ENCODE measurements around the gene GNAT3. TPM values are rescaled to one million over a fixed set of nuclear protein-coding genes. Genes with fewer than 3 reads are reported as not detected.

The GNAT3 gene
- total RNA-seq, 4 donors from 2014 or later, result not detected

DNA sequence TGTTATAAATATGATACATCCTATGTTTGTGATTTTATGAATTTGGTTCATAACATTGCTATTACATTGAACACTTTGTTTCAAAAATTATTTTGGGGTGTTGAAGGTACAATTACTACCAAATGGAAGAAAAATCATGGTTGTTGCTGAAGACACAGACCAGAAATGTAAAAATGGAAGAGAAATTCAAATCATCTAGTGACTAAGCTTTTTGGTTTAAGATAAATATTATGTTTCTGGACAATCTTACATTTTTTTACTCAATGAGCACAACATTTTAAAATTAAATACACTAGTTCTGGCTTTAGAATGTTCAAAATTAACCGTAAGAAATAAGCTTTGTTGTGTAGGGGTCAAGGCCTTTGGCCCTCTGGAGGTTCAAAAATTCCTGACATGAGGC, 82.7 kb downstream of the GNAT3 start:
- intact Hi-C loops (cut with DNase I; ENCODE audit: low total_unique reads), result no loop called here
- TF ChIP-seq, protein P1, sequence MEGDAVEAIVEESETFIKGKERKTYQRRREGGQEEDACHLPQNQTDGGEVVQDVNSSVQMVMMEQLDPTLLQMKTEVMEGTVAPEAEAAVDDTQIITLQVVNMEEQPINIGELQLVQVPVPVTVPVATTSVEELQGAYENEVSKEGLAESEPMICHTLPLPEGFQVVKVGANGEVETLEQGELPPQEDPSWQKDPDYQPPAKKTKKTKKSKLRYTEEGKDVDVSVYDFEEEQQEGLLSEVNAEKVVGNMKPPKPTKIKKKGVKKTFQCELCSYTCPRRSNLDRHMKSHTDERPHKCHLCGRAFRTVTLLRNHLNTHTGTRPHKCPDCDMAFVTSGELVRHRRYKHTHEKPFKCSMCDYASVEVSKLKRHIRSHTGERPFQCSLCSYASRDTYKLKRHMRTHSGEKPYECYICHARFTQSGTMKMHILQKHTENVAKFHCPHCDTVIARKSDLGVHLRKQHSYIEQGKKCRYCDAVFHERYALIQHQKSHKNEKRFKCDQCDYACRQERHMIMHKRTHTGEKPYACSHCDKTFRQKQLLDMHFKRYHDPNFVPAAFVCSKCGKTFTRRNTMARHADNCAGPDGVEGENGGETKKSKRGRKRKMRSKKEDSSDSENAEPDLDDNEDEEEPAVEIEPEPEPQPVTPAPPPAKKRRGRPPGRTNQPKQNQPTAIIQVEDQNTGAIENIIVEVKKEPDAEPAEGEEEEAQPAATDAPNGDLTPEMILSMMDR (IDR thresholded peaks at IDR 0.05), result no peak
- no peak for TF ChIP-seq POLR2A (IDR thresholded peaks at IDR 0.05)
- no peaks in the 10 kb centered on the region for H3K27me3 ChIP-seq
- H3K27ac ChIP-seq, result no peak overlapping the region
- no peak for DNase-seq
- H3K36me3 ChIP-seq, result no peaks in the 10 kb centered on the region
- H3K9me3 ChIP-seq, result no peaks in the 10 kb centered on the region
- no peaks in the 10 kb centered on the region for H3K4me1 ChIP-seq
- no peak overlapping the region for H3K4me3 ChIP-seq

DNA sequence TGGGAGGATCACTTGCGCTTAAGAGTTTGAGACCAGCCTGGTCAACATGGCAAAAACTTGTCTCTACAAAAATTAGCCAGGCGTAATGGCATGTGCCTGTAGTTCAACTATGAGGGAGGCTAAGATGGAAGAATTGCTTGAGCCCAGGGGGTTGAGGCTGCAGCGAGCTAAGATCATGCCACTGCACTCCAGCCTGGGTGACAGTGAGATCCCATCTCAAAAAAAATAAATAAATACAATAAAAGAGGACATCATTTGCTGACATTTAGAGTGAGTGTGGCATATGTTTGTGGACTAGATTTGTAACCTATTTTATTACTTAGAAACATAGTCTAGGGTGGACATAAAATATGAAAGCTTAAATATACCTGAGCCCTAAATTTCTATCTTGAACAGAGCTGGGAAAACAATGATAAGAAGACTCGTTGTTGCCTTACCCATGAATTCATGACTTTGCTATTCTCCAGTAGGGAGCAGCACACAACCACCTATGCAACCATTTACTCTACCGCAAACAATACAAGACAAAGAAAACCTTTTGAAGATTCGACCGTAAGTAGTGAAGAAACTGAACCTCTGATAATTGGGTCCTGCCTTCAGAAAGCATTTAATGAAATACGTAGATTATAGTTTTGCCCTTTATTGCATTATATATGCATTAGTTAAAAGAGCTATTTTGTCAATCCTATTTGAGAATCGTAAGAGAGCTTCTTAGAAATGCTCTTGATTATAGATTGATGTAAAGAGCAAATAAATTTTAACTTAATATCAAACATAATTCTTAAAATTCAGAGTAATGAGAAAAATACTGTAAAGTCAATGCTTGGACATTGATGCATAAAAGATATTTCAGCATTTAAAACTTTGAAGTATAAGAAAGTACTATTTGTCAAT, 83.5 kb downstream of the GNAT3 start:
- no peaks in the 10 kb centered on the region for H3K36me3 ChIP-seq
- H3K4me1 ChIP-seq, result no peaks in the 10 kb centered on the region
- no peaks in the 10 kb centered on the region for H3K9me3 ChIP-seq
- intact Hi-C loops (cut with DNase I; ENCODE audit: low total_unique reads), result no loop called here
- TF ChIP-seq, protein P1 (IDR thresholded peaks at IDR 0.05), result peak; percentile 39 to 70 (median 66)
- no peak for TF ChIP-seq POLR2A (IDR thresholded peaks at IDR 0.05)
- no peak overlapping the region for H3K27ac ChIP-seq
- H3K27me3 ChIP-seq, result no peaks in the 10 kb centered on the region
- DNase-seq, result no peak
- H3K4me3 ChIP-seq, result no peak overlapping the region

DNA sequence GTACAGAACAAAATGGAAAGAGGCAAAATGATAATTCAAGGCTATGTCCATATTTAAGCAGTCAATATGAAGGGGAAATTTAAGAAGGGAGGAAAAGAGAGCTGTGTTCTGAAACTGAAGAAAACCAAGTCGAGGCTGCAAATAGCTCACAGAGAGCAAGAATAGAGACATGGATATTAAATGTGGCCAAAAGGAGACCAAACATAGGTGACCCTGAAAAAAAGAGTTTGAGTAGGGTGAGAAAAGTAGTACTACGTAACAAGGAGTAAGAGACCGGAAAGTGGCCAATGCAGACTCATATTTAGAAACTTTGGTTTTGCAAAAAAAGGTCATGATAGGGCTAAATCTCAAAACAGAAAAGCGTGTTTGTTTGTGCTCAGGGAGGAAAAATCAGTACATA, 84.6 kb downstream of the GNAT3 start:
- no peaks in the 10 kb centered on the region for H3K27me3 ChIP-seq
- H3K27ac ChIP-seq, result no peak overlapping the region
- intact Hi-C loops (cut with DNase I; ENCODE audit: low total_unique reads), result no loop called here
- no peak for TF ChIP-seq POLR2A (IDR thresholded peaks at IDR 0.05)
- TF ChIP-seq, protein P1 (IDR thresholded peaks at IDR 0.05), result no peak
- DNase-seq, result no peak
- no peak overlapping the region for H3K4me3 ChIP-seq
- H3K9me3 ChIP-seq, result no peaks in the 10 kb centered on the region
- no peaks in the 10 kb centered on the region for H3K4me1 ChIP-seq
- no peaks in the 10 kb centered on the region for H3K36me3 ChIP-seq

DNA sequence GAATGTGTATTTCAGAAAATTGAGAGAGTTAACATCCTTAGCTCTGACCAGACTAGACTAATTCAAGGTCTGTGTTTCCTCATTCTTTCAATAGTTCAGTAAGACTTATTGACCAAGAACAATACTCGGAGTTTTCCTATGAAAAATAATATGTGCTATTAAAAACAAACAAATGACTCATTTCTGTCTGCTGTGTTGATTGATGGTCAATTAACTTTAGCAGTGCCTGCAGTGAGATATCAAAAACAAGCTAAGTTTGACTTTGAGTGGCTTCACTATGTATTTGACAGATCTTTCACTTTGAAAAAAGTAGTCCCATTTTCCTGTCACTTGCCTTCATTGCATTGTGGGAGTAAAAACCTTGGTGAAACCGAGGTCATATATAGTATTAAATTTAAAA, 91.0 kb downstream of the GNAT3 start:
- Histone ChIP-seq H3K4me3 (no peak overlapping the region), H3K27me3 (no peaks in the 10 kb centered on the region), H3K9me3 (no peaks in the 10 kb centered on the region), H3K27ac (no peak overlapping the region), H3K4me1 (no peaks in the 10 kb centered on the region), H3K36me3 (no peaks in the 10 kb centered on the region)
- DNase-seq, result no peak
- intact Hi-C loops (cut with DNase I; ENCODE audit: low total_unique reads), result no loop called here
- TF ChIP-seq POLR2A (IDR thresholded peaks at IDR 0.05), result no peak

DNA sequence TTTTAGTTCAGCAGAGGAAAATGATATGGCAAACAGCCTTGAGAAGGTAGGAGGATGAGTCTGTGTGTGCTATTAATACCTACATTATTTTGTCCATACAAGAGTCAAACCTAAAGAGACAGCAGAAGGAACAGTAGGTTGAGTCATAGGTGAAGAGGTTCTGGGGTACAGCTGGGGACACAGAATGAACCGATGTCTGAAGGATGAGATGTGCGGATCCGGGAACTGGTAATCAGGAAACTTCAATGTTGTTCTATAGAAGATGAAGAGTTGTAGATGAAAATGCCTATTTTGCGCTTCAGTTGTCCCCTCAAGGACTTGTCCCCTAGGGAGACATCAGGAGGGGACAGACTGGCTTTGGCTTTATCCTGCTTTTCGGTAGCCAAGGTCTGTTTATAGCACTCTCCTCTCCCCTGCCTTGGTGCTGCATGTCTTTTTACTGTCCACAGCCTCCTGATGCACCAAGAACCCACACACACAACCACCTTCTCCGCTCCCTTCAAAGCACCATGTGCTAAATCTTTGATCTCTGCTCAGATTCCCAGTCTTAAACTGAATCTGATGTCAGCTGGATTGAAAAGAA, 94.6 kb downstream of the GNAT3 start:
- H3K27me3 ChIP-seq, result no peaks in the 10 kb centered on the region
- H3K9me3 ChIP-seq, result no peaks in the 10 kb centered on the region
- H3K27ac ChIP-seq, result no peak overlapping the region
- TF ChIP-seq POLR2A (IDR thresholded peaks at IDR 0.05), result no peak
- TF ChIP-seq, protein P1 (IDR thresholded peaks at IDR 0.05), result no peak
- no peaks in the 10 kb centered on the region for H3K4me1 ChIP-seq
- intact Hi-C loops (cut with DNase I; ENCODE audit: low total_unique reads), result no loop called here
- H3K36me3 ChIP-seq, result no peaks in the 10 kb centered on the region
- no peak for DNase-seq
- H3K4me3 ChIP-seq, result no peak overlapping the region

Measured in uterus (tissue), 4 donors.